ENCODE data around the gene DCDC2C.

DNA sequence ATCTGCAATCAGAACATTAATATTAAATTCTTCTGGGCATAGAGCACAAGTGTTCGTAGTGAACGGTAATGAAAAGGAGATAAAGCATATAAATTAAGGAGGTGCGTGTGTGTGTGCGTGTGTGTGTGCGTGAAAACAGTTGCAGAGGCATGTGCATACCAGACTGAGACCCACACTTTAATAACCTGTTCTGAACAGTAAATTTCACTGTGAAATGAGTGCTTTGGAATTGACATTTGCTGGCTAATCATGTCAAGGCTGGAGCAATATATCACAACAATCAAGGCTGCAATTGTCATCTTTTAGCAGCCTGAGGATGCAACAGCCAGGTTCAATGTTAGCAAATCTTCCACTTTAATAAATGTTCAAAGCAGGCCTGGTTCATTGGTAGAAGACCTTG lies 57.9 kb downstream of the DCDC2C start:
- TF ChIP-seq, protein P1, sequence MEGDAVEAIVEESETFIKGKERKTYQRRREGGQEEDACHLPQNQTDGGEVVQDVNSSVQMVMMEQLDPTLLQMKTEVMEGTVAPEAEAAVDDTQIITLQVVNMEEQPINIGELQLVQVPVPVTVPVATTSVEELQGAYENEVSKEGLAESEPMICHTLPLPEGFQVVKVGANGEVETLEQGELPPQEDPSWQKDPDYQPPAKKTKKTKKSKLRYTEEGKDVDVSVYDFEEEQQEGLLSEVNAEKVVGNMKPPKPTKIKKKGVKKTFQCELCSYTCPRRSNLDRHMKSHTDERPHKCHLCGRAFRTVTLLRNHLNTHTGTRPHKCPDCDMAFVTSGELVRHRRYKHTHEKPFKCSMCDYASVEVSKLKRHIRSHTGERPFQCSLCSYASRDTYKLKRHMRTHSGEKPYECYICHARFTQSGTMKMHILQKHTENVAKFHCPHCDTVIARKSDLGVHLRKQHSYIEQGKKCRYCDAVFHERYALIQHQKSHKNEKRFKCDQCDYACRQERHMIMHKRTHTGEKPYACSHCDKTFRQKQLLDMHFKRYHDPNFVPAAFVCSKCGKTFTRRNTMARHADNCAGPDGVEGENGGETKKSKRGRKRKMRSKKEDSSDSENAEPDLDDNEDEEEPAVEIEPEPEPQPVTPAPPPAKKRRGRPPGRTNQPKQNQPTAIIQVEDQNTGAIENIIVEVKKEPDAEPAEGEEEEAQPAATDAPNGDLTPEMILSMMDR (conservative IDR thresholded peaks at IDR 0.05; ENCODE audit: low read depth in 2 of 2) = no peak
- TF ChIP-seq CREB1 (CRISPR knock-in tag; IDR thresholded peaks at IDR 0.05; ENCODE audit: low read depth) (no peak), EZH2phosphoT487 (IDR thresholded peaks at IDR 0.05; ENCODE audit: unreplicated experiment) (no peak), EZH2 (IDR thresholded peaks at IDR 0.05; ENCODE audit: low read depth, unreplicated experiment) (no peak)

Measured in GM23338 (cell line).